OCI-LY1 (cell line): ENCODE measurements around the gene KLF7.

Experiments
- H2AFZ ChIP-seq: fragments of 200-600 bp; sonication (generic), shearing (Covaris generic); 2 replicates; pipeline ENCODE4 v1.6.0; 2014; ENCODE audit warnings: antibody characterized with exemption, mild to moderate bottlenecking, low read length
- H3F3A ChIP-seq: fragments of 200-600 bp; sonication (generic), shearing (Covaris generic); 2 replicates; pipeline ENCODE4 v1.6.0; 2014; ENCODE audit warnings: mild to moderate bottlenecking, antibody characterized with exemption, low read length, moderate library complexity; ENCODE audit not compliant: insufficient read depth
- H3K27ac ChIP-seq: fragments of 200-600 bp; sonication (generic); 2 replicates; pipeline ENCODE4 v1.5.1; 2014; ENCODE audit warnings: low read length, mixed run types, mild to moderate bottlenecking, low read depth; ENCODE audit not compliant: poor library complexity, severe bottlenecking
- H3K27me3 ChIP-seq: fragments of 200-600 bp; sonication (generic); 2 replicates; pipeline ENCODE4 v1.6.0; 2014; ENCODE audit warnings: antibody characterized with exemption, mild to moderate bottlenecking, low read length, moderate library complexity; ENCODE audit not compliant: insufficient read depth
- H3K36me3 ChIP-seq: fragments of 200-600 bp; sonication (generic); 2 replicates; pipeline ENCODE4 v1.6.1; 2014; ENCODE audit warnings: mild to moderate bottlenecking, antibody characterized with exemption, low read length, moderate library complexity, mixed read lengths; ENCODE audit not compliant: insufficient read depth
- H3K4me1 ChIP-seq: fragments of 200-600 bp; sonication (generic); 2 replicates; pipeline ENCODE4 v1.5.1; 2014; ENCODE audit warnings: mild to moderate bottlenecking, low read length, moderate library complexity; ENCODE audit not compliant: insufficient read depth, severe bottlenecking
- H3K4me2 ChIP-seq: fragments of 200-600 bp; sonication (generic), shearing (Covaris generic); 2 replicates; pipeline ENCODE4 v1.6.1; 2014; ENCODE audit warnings: low read length
- H3K4me3 ChIP-seq: fragments of 200-600 bp; sonication (generic); 2 replicates; pipeline ENCODE4 v1.5.1; 2014; ENCODE audit warnings: low read length, low read depth, mild to moderate bottlenecking, mixed read lengths; ENCODE audit not compliant: poor library complexity, severe bottlenecking
- H3K79me2 ChIP-seq: fragments of 200-600 bp; shearing (Covaris generic); 2 replicates; pipeline ENCODE4 v1.6.1; 2016; ENCODE audit warnings: mixed run types, low read length, mixed read lengths; ENCODE audit not compliant: insufficient read depth
- H3K9ac ChIP-seq: fragments of 200-600 bp; sonication (generic), shearing (Covaris generic); 2 replicates; pipeline ENCODE4 v1.6.1; 2014; ENCODE audit warnings: mild to moderate bottlenecking, low read length, mixed read lengths
- H3K9me2 ChIP-seq: fragments of 200-600 bp; sonication (generic), shearing (Covaris generic); 2 replicates; pipeline ENCODE4 v1.6.1; 2014; ENCODE audit warnings: low read depth, mild to moderate bottlenecking, low read length, mixed read lengths
- H3K9me3 ChIP-seq: fragments of 200-600 bp; shearing (Covaris generic); 2 replicates; pipeline ENCODE4 v1.6.1; 2014; ENCODE audit warnings: low read length, mixed read lengths
- H4K20me1 ChIP-seq: fragments of 200-600 bp; sonication (generic), shearing (Covaris generic); 2 replicates; pipeline ENCODE4 v1.6.0; 2016; ENCODE audit warnings: mild to moderate bottlenecking, low read length; ENCODE audit not compliant: insufficient read depth
- CTCF ChIP-seq: fragments of 200-600 bp; sonication (generic), shearing (Covaris generic); IDR thresholded peaks from 2 replicates; pipeline ENCODE4 v1.5.1; 2017; ENCODE audit warnings: mild to moderate bottlenecking, antibody characterized with exemption, low read length, moderate library complexity, mixed read lengths
- EZH2 ChIP-seq: fragments of 200-600 bp; sonication (generic), shearing (Covaris generic); IDR thresholded peaks from 2 replicates; pipeline ENCODE4 v1.8.0; 2017; ENCODE audit warnings: borderline replicate concordance, mixed run types, mild to moderate bottlenecking, antibody characterized with exemption, low read length, moderate library complexity, mixed read lengths

Gene KLF7

DNA sequence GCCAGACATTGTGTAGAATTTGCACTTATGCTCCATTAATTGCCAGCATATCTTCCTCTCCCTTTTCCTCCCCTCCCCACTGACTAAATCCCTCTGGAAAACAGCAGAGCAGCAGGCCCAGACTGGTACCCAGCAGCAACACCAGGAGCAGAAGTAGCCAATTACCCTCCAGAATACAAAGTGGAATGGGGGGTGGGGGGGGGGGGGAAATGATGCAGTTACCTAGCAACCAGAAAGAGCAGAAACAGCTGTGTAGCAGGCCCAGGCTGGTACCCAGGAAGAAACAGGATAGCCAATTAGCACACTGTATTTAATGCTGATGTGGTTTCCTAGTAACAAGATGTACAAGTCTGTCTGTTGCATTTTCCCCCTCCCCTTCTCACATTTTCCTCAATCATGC lies 52.3 kb downstream of the KLF7 start:
- Histone ChIP-seq H3K4me1 (no peaks in the 10 kb centered on the region), H3K4me3 (no peak overlapping the region), H3K9me3 (no peaks in the 10 kb centered on the region), H3K79me2 (no peaks in the 10 kb centered on the region), H3K9me2 (no peaks in the 10 kb centered on the region), H3K36me3 (no peaks in the 10 kb centered on the region), H2AFZ (no peak overlapping the region), H3K27me3 (no peaks in the 10 kb centered on the region), H3K9ac (no peak overlapping the region), H4K20me1 (no peaks in the 10 kb centered on the region), H3K27ac (no peak overlapping the region), H3F3A (no peaks in the 10 kb centered on the region), H3K4me2 (no peak overlapping the region)
- no peak for TF ChIP-seq CTCF
- TF ChIP-seq EZH2 = no peak

GRCh38 chr2:207112785-207113184 lies 53.0 kb downstream of the KLF7 start:
- Histone ChIP-seq H3K9ac (no peak overlapping the region), H3K9me2 (no peaks in the 10 kb centered on the region), H3K4me1 (no peaks in the 10 kb centered on the region), H3K79me2 (no peaks in the 10 kb centered on the region), H3K27me3 (no peaks in the 10 kb centered on the region), H4K20me1 (no peaks in the 10 kb centered on the region), H3K4me2 (no peak overlapping the region), H3F3A (no peaks in the 10 kb centered on the region), H3K27ac (no peak overlapping the region), H3K4me3 (no peak overlapping the region), H3K36me3 (no peaks in the 10 kb centered on the region), H3K9me3 (no peaks in the 10 kb centered on the region), H2AFZ (no peak overlapping the region)
- no peak for TF ChIP-seq EZH2
- TF ChIP-seq CTCF = no peak

GRCh38 chr2:207112383-207112782 lies 53.4 kb downstream of the KLF7 start:
- no peak overlapping the region for H3K4me2 ChIP-seq
- no peak overlapping the region for H3K9ac ChIP-seq
- H3K79me2 ChIP-seq = no peaks in the 10 kb centered on the region
- TF ChIP-seq CTCF (no peak), EZH2 (no peak)
- no peaks in the 10 kb centered on the region for H3K4me1 ChIP-seq
- no peaks in the 10 kb centered on the region for H3F3A ChIP-seq
- no peaks in the 10 kb centered on the region for H3K9me3 ChIP-seq
- H3K27me3 ChIP-seq = no peaks in the 10 kb centered on the region
- no peaks in the 10 kb centered on the region for H3K9me2 ChIP-seq
- no peaks in the 10 kb centered on the region for H3K36me3 ChIP-seq
- H3K27ac ChIP-seq = no peak overlapping the region
- H4K20me1 ChIP-seq = no peaks in the 10 kb centered on the region
- H2AFZ ChIP-seq = no peak overlapping the region
- H3K4me3 ChIP-seq = no peak overlapping the region
